ENCODE results near the gene PRKG1.

The PRKG1 gene

DNA sequence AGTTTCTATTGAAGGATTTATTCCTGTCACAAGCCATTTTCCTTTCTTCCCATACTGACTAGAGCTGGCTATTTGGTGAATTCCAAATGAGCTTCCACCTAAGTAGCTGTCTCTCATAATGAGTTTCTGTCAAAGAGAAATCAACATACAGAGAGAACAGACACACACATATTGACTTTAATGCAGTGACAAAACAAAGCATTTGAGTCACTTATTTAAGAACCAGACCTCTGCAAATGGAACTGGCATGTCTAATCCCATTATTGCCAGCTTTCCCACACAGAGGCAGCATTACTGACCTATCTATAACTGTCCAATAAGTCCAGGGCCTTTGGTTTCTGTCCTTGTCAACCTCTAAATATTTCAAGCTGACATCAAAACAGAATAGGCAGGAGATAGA lies 804.4 kb downstream of the PRKG1 start:
- H4K20me1 ChIP-seq (ENCODE audit: control insufficient read depth, insufficient read depth, low read depth, low read length), result no peaks in the 10 kb centered on the region
- no peaks in the 10 kb centered on the region for H3K79me2 ChIP-seq (ENCODE audit: control insufficient read depth, low read length)
- H3F3A ChIP-seq (ENCODE audit: control insufficient read depth, insufficient read depth), result no peaks in the 10 kb centered on the region
- H3K4me1 ChIP-seq (ENCODE audit: control insufficient read depth, low read length), result peaks cover 3% of the 10 kb centered on the region
- TF ChIP-seq, protein P1, sequence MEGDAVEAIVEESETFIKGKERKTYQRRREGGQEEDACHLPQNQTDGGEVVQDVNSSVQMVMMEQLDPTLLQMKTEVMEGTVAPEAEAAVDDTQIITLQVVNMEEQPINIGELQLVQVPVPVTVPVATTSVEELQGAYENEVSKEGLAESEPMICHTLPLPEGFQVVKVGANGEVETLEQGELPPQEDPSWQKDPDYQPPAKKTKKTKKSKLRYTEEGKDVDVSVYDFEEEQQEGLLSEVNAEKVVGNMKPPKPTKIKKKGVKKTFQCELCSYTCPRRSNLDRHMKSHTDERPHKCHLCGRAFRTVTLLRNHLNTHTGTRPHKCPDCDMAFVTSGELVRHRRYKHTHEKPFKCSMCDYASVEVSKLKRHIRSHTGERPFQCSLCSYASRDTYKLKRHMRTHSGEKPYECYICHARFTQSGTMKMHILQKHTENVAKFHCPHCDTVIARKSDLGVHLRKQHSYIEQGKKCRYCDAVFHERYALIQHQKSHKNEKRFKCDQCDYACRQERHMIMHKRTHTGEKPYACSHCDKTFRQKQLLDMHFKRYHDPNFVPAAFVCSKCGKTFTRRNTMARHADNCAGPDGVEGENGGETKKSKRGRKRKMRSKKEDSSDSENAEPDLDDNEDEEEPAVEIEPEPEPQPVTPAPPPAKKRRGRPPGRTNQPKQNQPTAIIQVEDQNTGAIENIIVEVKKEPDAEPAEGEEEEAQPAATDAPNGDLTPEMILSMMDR (IDR thresholded peaks at IDR 0.05; ENCODE audit: low read depth, low read length, poor library complexity, severe bottlenecking), result no peak
- TF ChIP-seq EZH2phosphoT487 (IDR thresholded peaks at IDR 0.05; ENCODE audit: borderline replicate concordance, low read length), result no peak
- no peak overlapping the region for H3K27ac ChIP-seq (ENCODE audit: low read depth, low read length)
- H3K4me2 ChIP-seq (ENCODE audit: low read length), result no peak overlapping the region
- no peaks in the 10 kb centered on the region for H3K9me2 ChIP-seq (replicated peaks; ENCODE audit: control insufficient read depth, low read length)
- no peaks in the 10 kb centered on the region for H3K36me3 ChIP-seq (ENCODE audit: control insufficient read depth, low read length)
- H3K27me3 ChIP-seq (ENCODE audit: control insufficient read depth, low read length), result no peaks in the 10 kb centered on the region
- no peaks in the 10 kb centered on the region for H3K9me3 ChIP-seq (ENCODE audit: control insufficient read depth, insufficient read depth, low read length)
- no peak overlapping the region for H3K4me3 ChIP-seq (ENCODE audit: low read length)

- no peaks in the 10 kb centered on the region for H3F3A ChIP-seq (ENCODE audit: control insufficient read depth, insufficient read depth)
- H4K20me1 ChIP-seq (ENCODE audit: control insufficient read depth, insufficient read depth, low read depth, low read length), result no peaks in the 10 kb centered on the region
- no peak overlapping the region for H3K27ac ChIP-seq (ENCODE audit: low read depth, low read length)
- no peaks in the 10 kb centered on the region for H3K9me2 ChIP-seq (replicated peaks; ENCODE audit: control insufficient read depth, low read length)
- no peak overlapping the region for H3K4me2 ChIP-seq (ENCODE audit: low read length)
- no peak overlapping the region for H3K4me3 ChIP-seq (ENCODE audit: low read length)
- peaks cover 3% of the 10 kb centered on the region for H3K4me1 ChIP-seq (ENCODE audit: control insufficient read depth, low read length)
- H3K79me2 ChIP-seq (ENCODE audit: control insufficient read depth, low read length), result no peaks in the 10 kb centered on the region
- no peaks in the 10 kb centered on the region for H3K36me3 ChIP-seq (ENCODE audit: control insufficient read depth, low read length)
- TF ChIP-seq, protein P1 (IDR thresholded peaks at IDR 0.05; ENCODE audit: low read depth, low read length, poor library complexity, severe bottlenecking), result no peak
- TF ChIP-seq EZH2phosphoT487 (IDR thresholded peaks at IDR 0.05; ENCODE audit: borderline replicate concordance, low read length), result no peak
- H3K27me3 ChIP-seq (ENCODE audit: control insufficient read depth, low read length), result no peaks in the 10 kb centered on the region
- no peaks in the 10 kb centered on the region for H3K9me3 ChIP-seq (ENCODE audit: control insufficient read depth, insufficient read depth, low read length)
Observed at GRCh38 chr10:51879238-51879637, 805.0 kb downstream of the PRKG1 start.

- TF ChIP-seq, protein P1 (IDR thresholded peaks at IDR 0.05; ENCODE audit: low read depth, low read length, poor library complexity, severe bottlenecking), result no peak
- TF ChIP-seq EZH2phosphoT487 (IDR thresholded peaks at IDR 0.05; ENCODE audit: borderline replicate concordance, low read length), result no peak
- H3K27ac ChIP-seq (ENCODE audit: low read depth, low read length), result no peak overlapping the region
- peaks cover 3% of the 10 kb centered on the region for H3K4me1 ChIP-seq (ENCODE audit: control insufficient read depth, low read length)
- H3K9me3 ChIP-seq (ENCODE audit: control insufficient read depth, insufficient read depth, low read length), result no peaks in the 10 kb centered on the region
- no peak overlapping the region for H3K4me2 ChIP-seq (ENCODE audit: low read length)
- no peaks in the 10 kb centered on the region for H3K79me2 ChIP-seq (ENCODE audit: control insufficient read depth, low read length)
- H3K4me3 ChIP-seq (ENCODE audit: low read length), result no peak overlapping the region
- H3K36me3 ChIP-seq (ENCODE audit: control insufficient read depth, low read length), result no peaks in the 10 kb centered on the region
- H3K27me3 ChIP-seq (ENCODE audit: control insufficient read depth, low read length), result no peaks in the 10 kb centered on the region
- H3K9me2 ChIP-seq (replicated peaks; ENCODE audit: control insufficient read depth, low read length), result no peaks in the 10 kb centered on the region
- no peaks in the 10 kb centered on the region for H4K20me1 ChIP-seq (ENCODE audit: control insufficient read depth, insufficient read depth, low read depth, low read length)
- H3F3A ChIP-seq (ENCODE audit: control insufficient read depth, insufficient read depth), result no peaks in the 10 kb centered on the region
Observed at GRCh38 chr10:51881213-51881612, 806.9 kb downstream of the PRKG1 start.
